Liver (tissue), 9 donors: ENCODE data around the gene APBA1. TPM values are rescaled to one million over a fixed set of nuclear protein-coding genes. Genes with fewer than 3 reads are reported as not detected.

Experiments used
- DNase-seq: peaks from one replicate; pipeline ENCODE4 v3.0.0-alpha.2; 2017; ENCODE audit warnings: low spot score
- H3K27ac ChIP-seq, 2 donors: one replicate each; pipeline ENCODE4 v1.7.0; 2013; ENCODE audit warnings: inconsistent platforms in 2 of 2, low read length in 2 of 2, control low read depth in 1 of 2, low read depth in 1 of 2, mild to moderate bottlenecking in 1 of 2
- H3K27me3 ChIP-seq, 4 donors: one replicate each; pipeline versions ENCODE4 v1.6.1 to v1.7.0; 2013; ENCODE audit warnings: low read length in 3 of 4, inconsistent platforms in 1 of 4, mild to moderate bottlenecking in 1 of 4, moderate library complexity in 1 of 4; ENCODE audit not compliant: control insufficient read depth in 4 of 4, insufficient read depth in 4 of 4
- H3K36me3 ChIP-seq, 4 donors: one replicate each; pipeline versions ENCODE4 v1.6.1 to v1.7.0; 2013; ENCODE audit warnings: low read length in 3 of 4, mild to moderate bottlenecking in 3 of 4, low read depth in 1 of 4, moderate library complexity in 1 of 4; ENCODE audit not compliant: control insufficient read depth in 4 of 4, insufficient read depth in 3 of 4
- H3K4me1 ChIP-seq, 4 donors: one replicate each; pipeline versions ENCODE4 v1.6.1 to v1.7.0; 2013; ENCODE audit warnings: low read length in 3 of 4, mild to moderate bottlenecking in 3 of 4, moderate library complexity in 1 of 4; ENCODE audit not compliant: control insufficient read depth in 4 of 4, insufficient read depth in 4 of 4
- H3K4me3 ChIP-seq, 3 donors: one replicate each; pipeline versions ENCODE4 v1.6.1 to v1.7.0; 2013; ENCODE audit warnings: low read length in 3 of 3, control low read depth in 1 of 3, low read depth in 1 of 3, mild to moderate bottlenecking in 1 of 3
- H3K9ac ChIP-seq, 2 donors: one replicate each; pipeline ENCODE4 v1.7.0; 2013; ENCODE audit warnings: low read length in 2 of 2, mild to moderate bottlenecking in 2 of 2, moderate library complexity in 2 of 2, control low read depth in 1 of 2, low read depth in 1 of 2
- H3K9me3 ChIP-seq, 4 donors: one replicate each; pipeline versions ENCODE4 v1.6.1 to v1.7.0; 2013; ENCODE audit warnings: low read length in 3 of 4; ENCODE audit not compliant: control insufficient read depth in 4 of 4
- CTCF ChIP-seq: fragments of 150-350 bp; IDR thresholded peaks from 2 replicates; pipeline ENCODE4 v1.5.1; 2017; ENCODE audit warnings: improper control_type of control experiment, low read depth, low read length; ENCODE audit not compliant: missing input control
- EGR1 ChIP-seq, 2 donors: IDR thresholded peaks; 2 replicates each; pipeline ENCODE4 v1.6.1; 2016 to 2018; ENCODE audit warnings: antibody characterized with exemption in 2 of 2, low read depth in 2 of 2
- FOXA2 ChIP-seq: IDR thresholded peaks from 2 replicates; pipeline ENCODE4 v1.6.1; 2016; ENCODE audit warnings: antibody characterized with exemption
- GABPA ChIP-seq, 2 donors: IDR thresholded peaks in 1 of 2; conservative IDR thresholded peaks in 1 of 2; 2 replicates each; pipeline ENCODE4 v1.6.1; 2016; ENCODE audit warnings: antibody characterized with exemption in 2 of 2, mild to moderate bottlenecking in 1 of 2, moderate library complexity in 1 of 2
- HNF4G ChIP-seq: IDR thresholded peaks from 2 replicates; pipeline ENCODE4 v1.6.1; 2016; ENCODE audit warnings: antibody characterized with exemption
- JUND ChIP-seq, 2 donors: IDR thresholded peaks; 2 replicates each; pipeline ENCODE4 v1.6.1; 2016; ENCODE audit warnings: antibody characterized with exemption in 2 of 2
- NR2F2 ChIP-seq: IDR thresholded peaks from 2 replicates; pipeline ENCODE4 v1.6.1; 2016; ENCODE audit warnings: antibody characterized with exemption
- RAD21 ChIP-seq, 2 donors: IDR thresholded peaks; 2 replicates each; pipeline ENCODE4 v1.6.1; 2016; ENCODE audit warnings: antibody characterized with exemption in 2 of 2, mild to moderate bottlenecking in 2 of 2
- REST ChIP-seq: IDR thresholded peaks from 2 replicates; pipeline ENCODE4 v1.6.1; 2016; ENCODE audit warnings: antibody characterized with exemption, mild to moderate bottlenecking
- SP1 ChIP-seq: IDR thresholded peaks from 2 replicates; pipeline ENCODE4 v1.6.1; 2018; ENCODE audit warnings: antibody characterized with exemption, mild to moderate bottlenecking
- TAF1 ChIP-seq: conservative IDR thresholded peaks from 2 replicates; pipeline ENCODE4 v1.6.1; 2016; ENCODE audit warnings: antibody characterized with exemption, mild to moderate bottlenecking
- WGBS: extraction: QIAGEN DNeasy Blood & Tissue Kit; methylation state at CpG from one replicate; pipeline ENCODE4 v1.1.7; 2013; 5-methylcytosine and 5-hydroxymethylcytosine counted together
- polyA plus RNA-seq, 2 donors: library from polyadenylated mRNA; stranded (reverse) in 1 of 2; unstranded in 1 of 2; fragments of 200-250 nt in 1 of 2; fragments of >200 nt in 1 of 2; fragmentation: Nextera tagmentation in 1 of 2; extraction: Ambion mirVana in 1 of 2; gene quantifications; one replicate each; pipeline versions ENCODE4 v1.2.1 to v1.2.3, GENCODE V29; 2013 to 2015
- total RNA-seq, 2 donors: library from RNA; depleted of rRNA; stranded (reverse); fragments of >200 nt; gene quantifications; one replicate each; pipeline ENCODE4 v1.2.3, GENCODE V29; 2014
- donor health status: healthy.
- donor health status: healthy.
- donor health status: healthy.
- donor health status: healthy.
- donor health status: healthy.

The APBA1 gene
- total and polyA plus RNA-seq, 4 donors, result 2.8 to 19.0 (median 6.1) TPM

GRCh38 chr9:69389437-69389995, 282.7 kb downstream of the APBA1 start:
- H3K36me3 ChIP-seq, result no peaks in the 10 kb centered on the region
- TF ChIP-seq JUND (IDR thresholded peaks at IDR 0.05) (no peak), EGR1 (IDR thresholded peaks at IDR 0.05; ENCODE audit: low read depth in 2 of 2) (no peak), GABPA (IDR thresholded peaks at IDR 0.05 in 1 of 2, conservative IDR thresholded peaks at IDR 0.05 in 1 of 2) (no peak), FOXA2 (no peak), NR2F2 (no peak), HNF4G (no peak), RAD21 (IDR thresholded peaks at IDR 0.05) (no peak), TAF1 (no peak)
- H3K4me3 ChIP-seq, result no peak overlapping the region
- 93% methylated on average over 4 of the region's 4 CpGs for WGBS
- no peaks in the 10 kb centered on the region for H3K27me3 ChIP-seq
- H3K9ac ChIP-seq, result no peak overlapping the region
- no peaks in the 10 kb centered on the region for H3K4me1 ChIP-seq
- H3K27ac ChIP-seq, result no peak overlapping the region
- H3K9me3 ChIP-seq, result no peaks in the 10 kb centered on the region
- no peak for DNase-seq

- H3K27ac ChIP-seq, result no peak overlapping the region
- no peaks in the 10 kb centered on the region for H3K9me3 ChIP-seq
- TF ChIP-seq REST (no peak), FOXA2 (no peak), RAD21 (IDR thresholded peaks at IDR 0.05) (no peak), CTCF (no peak), TAF1 (no peak), EGR1 (IDR thresholded peaks at IDR 0.05; ENCODE audit: low read depth in 2 of 2) (no peak), SP1 (no peak)
- no peak overlapping the region for H3K4me3 ChIP-seq
- no peaks in the 10 kb centered on the region for H3K36me3 ChIP-seq
- WGBS, result 90% methylated on average over 3 of the region's 3 CpGs
- H3K4me1 ChIP-seq, result no peaks in the 10 kb centered on the region
- DNase-seq, result no peak
- H3K27me3 ChIP-seq, result no peaks in the 10 kb centered on the region
- no peak overlapping the region for H3K9ac ChIP-seq
Measured at GRCh38 chr9:69388596-69388995, 283.6 kb downstream of the APBA1 start.

- Histone ChIP-seq H3K4me1 (no peaks in the 10 kb centered on the region), H3K27me3 (no peaks in the 10 kb centered on the region), H3K9me3 (no peaks in the 10 kb centered on the region), H3K9ac (no peak overlapping the region), H3K4me3 (no peak overlapping the region), H3K36me3 (no peaks in the 10 kb centered on the region), H3K27ac (no peak overlapping the region)
- no peak for TF ChIP-seq TAF1
- WGBS, result 81% methylated on average over 4 of the region's 4 CpGs
- DNase-seq, result no peak
Measured at GRCh38 chr9:69386651-69387050, 285.5 kb downstream of the APBA1 start.
